ENCODE results near the gene RTRAF. TPM values are rescaled to one million over a fixed set of nuclear protein-coding genes. Genes with fewer than 3 reads are reported as not detected.

RTRAF gene
- total and polyA plus RNA-seq, 10 of the 15 experiments (the other 5 are each of a cell fraction or from before 2014, with no cell fraction given), result 248 to 540 (median 368) TPM

- TF ChIP-seq, protein P1, sequence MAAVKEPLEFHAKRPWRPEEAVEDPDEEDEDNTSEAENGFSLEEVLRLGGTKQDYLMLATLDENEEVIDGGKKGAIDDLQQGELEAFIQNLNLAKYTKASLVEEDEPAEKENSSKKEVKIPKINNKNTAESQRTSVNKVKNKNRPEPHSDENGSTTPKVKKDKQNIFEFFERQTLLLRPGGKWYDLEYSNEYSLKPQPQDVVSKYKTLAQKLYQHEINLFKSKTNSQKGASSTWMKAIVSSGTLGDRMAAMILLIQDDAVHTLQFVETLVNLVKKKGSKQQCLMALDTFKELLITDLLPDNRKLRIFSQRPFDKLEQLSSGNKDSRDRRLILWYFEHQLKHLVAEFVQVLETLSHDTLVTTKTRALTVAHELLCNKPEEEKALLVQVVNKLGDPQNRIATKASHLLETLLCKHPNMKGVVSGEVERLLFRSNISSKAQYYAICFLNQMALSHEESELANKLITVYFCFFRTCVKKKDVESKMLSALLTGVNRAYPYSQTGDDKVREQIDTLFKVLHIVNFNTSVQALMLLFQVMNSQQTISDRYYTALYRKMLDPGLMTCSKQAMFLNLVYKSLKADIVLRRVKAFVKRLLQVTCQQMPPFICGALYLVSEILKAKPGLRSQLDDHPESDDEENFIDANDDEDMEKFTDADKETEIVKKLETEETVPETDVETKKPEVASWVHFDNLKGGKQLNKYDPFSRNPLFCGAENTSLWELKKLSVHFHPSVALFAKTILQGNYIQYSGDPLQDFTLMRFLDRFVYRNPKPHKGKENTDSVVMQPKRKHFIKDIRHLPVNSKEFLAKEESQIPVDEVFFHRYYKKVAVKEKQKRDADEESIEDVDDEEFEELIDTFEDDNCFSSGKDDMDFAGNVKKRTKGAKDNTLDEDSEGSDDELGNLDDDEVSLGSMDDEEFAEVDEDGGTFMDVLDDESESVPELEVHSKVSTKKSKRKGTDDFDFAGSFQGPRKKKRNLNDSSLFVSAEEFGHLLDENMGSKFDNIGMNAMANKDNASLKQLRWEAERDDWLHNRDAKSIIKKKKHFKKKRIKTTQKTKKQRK (IDR thresholded peaks at IDR 0.05; ENCODE audit: low read depth, low read length), result no peak
- TF ChIP-seq RB1 (IDR thresholded peaks at IDR 0.05; ENCODE audit: borderline replicate concordance), result no peak
- TF ChIP-seq EZH2 (IDR thresholded peaks at IDR 0.05; ENCODE audit: borderline replicate concordance, control insufficient read depth, low read depth, low read length), result no peak
- no peak for TF ChIP-seq MEF2B (IDR thresholded peaks at IDR 0.05; ENCODE audit: partially characterized antibody, poor library complexity, severe bottlenecking)
- TF ChIP-seq NR2C2 (IDR thresholded peaks at IDR 0.05; ENCODE audit: borderline replicate concordance, control insufficient read depth, insufficient read length, low read depth), result no peak
- TF ChIP-seq MYC (IDR thresholded peaks at IDR 0.05; ENCODE audit: insufficient read depth, insufficient read length, insufficient replicate concordance, low read length, severe bottlenecking), result no peak
Measured at GRCh38 chr14:52018252-52018651, 28.9 kb downstream of the RTRAF start (continued).

DNA sequence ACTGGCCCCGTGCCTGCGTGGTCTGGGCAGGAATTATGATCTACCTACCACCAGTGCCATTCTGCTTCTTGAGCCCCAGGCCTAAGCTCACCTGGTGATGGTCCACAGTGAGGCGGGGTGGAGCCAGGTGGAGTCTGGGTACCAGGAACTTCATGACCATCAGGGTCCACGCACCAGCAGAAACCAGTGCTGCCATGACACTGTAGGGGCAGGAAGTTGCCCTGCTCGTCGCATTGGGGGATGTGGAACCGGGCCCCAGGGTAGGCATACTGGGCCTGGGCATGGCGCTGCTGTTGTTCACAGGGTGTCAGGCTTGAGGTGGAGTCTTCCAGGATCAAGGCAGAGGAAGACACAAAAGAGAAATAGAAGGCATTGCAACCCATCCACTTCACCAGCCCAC is 29.6 kb downstream of the RTRAF start:
- ATAC-seq, result no peak
- in situ Hi-C loops (cut with MboI) (no loop called here), intact Hi-C loops (cut with micrococcal nuclease; ENCODE audit: unreplicated experiment) (no loop called here)
- Histone ChIP-seq H3K36me3 (ENCODE audit: control insufficient read depth in 2 of 2, insufficient read depth in 2 of 2, low read length in 1 of 2) (no peaks in the 10 kb centered on the region), H3K4me2 (ENCODE audit: control insufficient read depth, insufficient read depth) (no peak overlapping the region), H3K9ac (ENCODE audit: control insufficient read depth, insufficient read depth, low read length) (no peak overlapping the region), H3K9me3 (replicated peaks; ENCODE audit: control insufficient read depth, insufficient read depth, low read length) (no peaks in the 10 kb centered on the region), H3K27ac (ENCODE audit: control insufficient read depth, insufficient read depth) (no peak overlapping the region), H2AFZ (ENCODE audit: control insufficient read depth, low read depth, low read length) (no peak overlapping the region), H3K4me3 (no peak overlapping the region), H3K4me1 (ENCODE audit: control insufficient read depth, insufficient read depth, low read length) (peaks cover 12% of the 10 kb centered on the region), H3K27me3 (replicated peaks in 1 of 2; ENCODE audit: control insufficient read depth in 2 of 2, insufficient read depth in 2 of 2, low read length in 1 of 2) (no peaks in the 10 kb centered on the region), H3K79me2 (ENCODE audit: control insufficient read depth, insufficient read depth, low read length) (no peaks in the 10 kb centered on the region), H4K20me1 (ENCODE audit: control insufficient read depth, insufficient read depth) (no peaks in the 10 kb centered on the region)
- no peak for DNase-seq (ENCODE audit: low read depth, low spot score)
- CTCF ChIA-PET, result interaction anchor here (1.3 to 1.4 kb wide), 2 partner anchors 10 to 24 kb away, joined by 3 read pairs; no protein-coding TSS in a partner anchor
- RAD21 ChIA-PET (ENCODE audit: unreplicated experiment), result no interaction called here
- WGBS (ENCODE audit: insufficient coverage, insufficient replicate concordance, low lambda C conversion rate, missing lambda C conversion rate), result 82% methylated on average over 8 of the region's 8 CpGs
- no peak for FAIRE-seq
- SMC1A ChIA-PET (ENCODE audit: uncharacterized antibody, unreplicated experiment), result interaction anchor here (0.9 kb wide), 1 partner anchor 23 kb away, joined by 3 read pairs; no protein-coding TSS in a partner anchor
- no TSS peak for BruUV-seq (replicated peaks)
- POLR2A ChIA-PET, result no interaction called here
- TF ChIP-seq, protein P2, sequence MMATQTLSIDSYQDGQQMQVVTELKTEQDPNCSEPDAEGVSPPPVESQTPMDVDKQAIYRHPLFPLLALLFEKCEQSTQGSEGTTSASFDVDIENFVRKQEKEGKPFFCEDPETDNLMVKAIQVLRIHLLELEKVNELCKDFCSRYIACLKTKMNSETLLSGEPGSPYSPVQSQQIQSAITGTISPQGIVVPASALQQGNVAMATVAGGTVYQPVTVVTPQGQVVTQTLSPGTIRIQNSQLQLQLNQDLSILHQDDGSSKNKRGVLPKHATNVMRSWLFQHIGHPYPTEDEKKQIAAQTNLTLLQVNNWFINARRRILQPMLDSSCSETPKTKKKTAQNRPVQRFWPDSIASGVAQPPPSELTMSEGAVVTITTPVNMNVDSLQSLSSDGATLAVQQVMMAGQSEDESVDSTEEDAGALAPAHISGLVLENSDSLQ (IDR thresholded peaks at IDR 0.05), result no peak
- TF ChIP-seq, protein P3, sequence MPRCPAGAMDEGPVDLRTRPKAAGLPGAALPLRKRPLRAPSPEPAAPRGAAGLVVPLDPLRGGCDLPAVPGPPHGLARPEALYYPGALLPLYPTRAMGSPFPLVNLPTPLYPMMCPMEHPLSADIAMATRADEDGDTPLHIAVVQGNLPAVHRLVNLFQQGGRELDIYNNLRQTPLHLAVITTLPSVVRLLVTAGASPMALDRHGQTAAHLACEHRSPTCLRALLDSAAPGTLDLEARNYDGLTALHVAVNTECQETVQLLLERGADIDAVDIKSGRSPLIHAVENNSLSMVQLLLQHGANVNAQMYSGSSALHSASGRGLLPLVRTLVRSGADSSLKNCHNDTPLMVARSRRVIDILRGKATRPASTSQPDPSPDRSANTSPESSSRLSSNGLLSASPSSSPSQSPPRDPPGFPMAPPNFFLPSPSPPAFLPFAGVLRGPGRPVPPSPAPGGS (IDR thresholded peaks at IDR 0.05; ENCODE audit: borderline replicate concordance, insufficient read depth, low read depth, low read length, poor library complexity, severe bottlenecking), result no peak
- no peak for TF ChIP-seq MTA2 (IDR thresholded peaks at IDR 0.05; ENCODE audit: low read depth)
- no peak for TF ChIP-seq SMARCA5 (IDR thresholded peaks at IDR 0.05)
- no peak for TF ChIP-seq HDGF (IDR thresholded peaks at IDR 0.05)
- TF ChIP-seq ZBTB40 (IDR thresholded peaks at IDR 0.05; ENCODE audit: borderline replicate concordance), result no peak
